ENCODE results near the gene TNIP1.
A peak's percentile ranks its signal among the peaks of the same experiment; 100 is the strongest.

TNIP1 gene

GRCh38 chr5:151037561-151038411, 43.0 kb downstream of the TNIP1 start:
- no peak for DNase-seq

GRCh38 chr5:151036556-151036955, 44.3 kb downstream of the TNIP1 start:
- DNase-seq: no peak

- DNase-seq: no peak
These were observed 46.1 kb downstream of the TNIP1 start for GRCh38 chr5:151034422-151035379.

GRCh38 chr5:151033217-151033934, 47.5 kb downstream of the TNIP1 start:
- DNase-seq: no peak

- no peak for DNase-seq
These were observed 49.3 kb downstream of the TNIP1 start for GRCh38 chr5:151031554-151031953.

GRCh38 chr5:151030379-151030778, 50.5 kb downstream of the TNIP1 start:
- DNase-seq: no peak

- DNase-seq: no peak
These were observed 50.8 kb downstream of the TNIP1 start for GRCh38 chr5:151030056-151030336.

GRCh38 chr5:151029179-151030055, 51.4 kb downstream of the TNIP1 start:
- no peak for DNase-seq

- no peak for DNase-seq
These were observed 52.1 kb downstream of the TNIP1 start for GRCh38 chr5:151028717-151029116.

- DNase-seq: no peak
These were observed 52.8 kb downstream of the TNIP1 start for GRCh38 chr5:151027961-151028479.

GRCh38 chr5:151026679-151027078, 54.2 kb downstream of the TNIP1 start:
- DNase-seq: no peak

GRCh38 chr5:151026088-151026487, 54.7 kb downstream of the TNIP1 start:
- no peak for DNase-seq

GRCh38 chr5:151025250-151025606, 55.6 kb downstream of the TNIP1 start:
- no peak for DNase-seq

- DNase-seq: no peak
These were observed 56.2 kb downstream of the TNIP1 start for GRCh38 chr5:151024440-151025249.

GRCh38 chr5:151023651-151024050, 57.2 kb downstream of the TNIP1 start:
- no peak for DNase-seq

- no peak for DNase-seq
These were observed 57.7 kb downstream of the TNIP1 start for GRCh38 chr5:151023047-151023615.

- no peak for DNase-seq
These were observed 58.3 kb downstream of the TNIP1 start for GRCh38 chr5:151022511-151023018.

- no peak for DNase-seq
These were observed 59.1 kb downstream of the TNIP1 start for GRCh38 chr5:151021746-151022145.

- DNase-seq: peak; percentile 23
These were observed 60.3 kb downstream of the TNIP1 start, which contains the start of gene GPX3 for GRCh38 chr5:151020304-151021110. Gene GPX3 (plus strand): TSS chr5:151020591. CDS start chr5:151020655, 64 bp downstream.

- DNase-seq: no peak
These were observed 61.5 kb downstream of the TNIP1 start for GRCh38 chr5:151019331-151019730.

Measured in T1000 (cell line).